C4-2B (cell line): ENCODE data around the gene AQP6.

Source experiments
- CTCF ChIP-seq: fragments of 450-650 bp; conservative IDR thresholded peaks from 2 replicates; pipeline ENCODE4 v1.5.1; 2017; ENCODE audit warnings: mild to moderate bottlenecking
- ZFX ChIP-seq: fragments of 450-650 bp; IDR thresholded peaks from 2 replicates; pipeline ENCODE4 v1.6.1; 2017

GRCh38 chr12:49947593-49948226 lies 25.0 kb upstream of the AQP6 start:
- TF ChIP-seq CTCF (no peak), ZFX (no peak)
